DMS53 treated with DMSO at 0.1 percent for 48 hours (cell line): ENCODE results near the gene RGP1.

Experiments used
- DNase-seq: peaks from one replicate; lab custom pipeline; 2025; ENCODE audit not compliant: unreplicated experiment; lab: John Stamatoyannopoulos, UW

The RGP1 gene

GRCh38 chr9:35740243-35740642, 8.8 kb upstream of the RGP1 start:
- no peak for DNase-seq

- DNase-seq = no peak
These were observed 7.3 kb upstream of the RGP1 start for GRCh38 chr9:35741740-35742139.

- DNase-seq = no peak
These were observed 5.6 kb upstream of the RGP1 start for GRCh38 chr9:35743452-35743851.

- DNase-seq = no peak
These were observed 5.1 kb upstream of the RGP1 start for GRCh38 chr9:35743880-35744518.

GRCh38 chr9:35745569-35745968, 3.5 kb upstream of the RGP1 start:
- no peak for DNase-seq

GRCh38 chr9:35746583-35746982, 2.5 kb upstream of the RGP1 start:
- DNase-seq = no peak

GRCh38 chr9:35748242-35748857, 737 bp upstream of the RGP1 start:
- no peak for DNase-seq

- peak; percentile 7 for DNase-seq
These were observed 598 bp downstream of the RGP1 start for GRCh38 chr9:35749515-35750255.

GRCh38 chr9:35750256-35750531, 1.1 kb downstream of the RGP1 start:
- no peak for DNase-seq

GRCh38 chr9:35753466-35753865, 4.4 kb downstream of the RGP1 start:
- DNase-seq = no peak

GRCh38 chr9:35754264-35754663, 5.2 kb downstream of the RGP1 start, which contains the start of gene MSMP:
Gene MSMP (minus strand): TSS chr9:35754276. CDS start chr9:35754129, 147 bp downstream.
- no peak for DNase-seq

GRCh38 chr9:35755071-35755470, 6.0 kb downstream of the RGP1 start:
- DNase-seq = no peak

- peak; percentile 25 for DNase-seq
These were observed 7.5 kb downstream of the RGP1 start for GRCh38 chr9:35756275-35757225.

GRCh38 chr9:35757226-35757891, 8.3 kb downstream of the RGP1 start:
- DNase-seq = peak; percentile 33

- DNase-seq = no peak
These were observed 8.8 kb downstream of the RGP1 start for GRCh38 chr9:35757892-35758275.

- no peak for DNase-seq
These were observed 9.5 kb downstream of the RGP1 start for GRCh38 chr9:35758475-35759050.

- no peak for DNase-seq
These were observed 10.7 kb downstream of the RGP1 start for GRCh38 chr9:35759795-35760194.

- DNase-seq = peak; percentile 52
These were observed 11.6 kb downstream of the RGP1 start for GRCh38 chr9:35760651-35761050.

- DNase-seq = no peak
These were observed 14.1 kb downstream of the RGP1 start for GRCh38 chr9:35763181-35763580.

GRCh38 chr9:35763803-35764202, 14.7 kb downstream of the RGP1 start:
- DNase-seq = no peak
